A549 treated with CpdA at 1 μM for 4 hours (cell line): ENCODE results near the gene ERF. TPM values are rescaled to one million over a fixed set of nuclear protein-coding genes. Genes with fewer than 3 reads are reported as not detected.

Experiments used
- total RNA-seq: library from RNA; stranded (reverse); fragments of 200-300 nt; extraction: Qiagen RNA extraction; gene quantifications from 5 replicates; pipeline ENCODE4 v1.2.3, GENCODE V29; 2022; ENCODE audit warnings: low read depth

The ERF gene
- 102 to 124 TPM (median 118 TPM) in 5 replicates for total RNA-seq

GRCh38 chr19:42254850-42255765 lies at the start of gene ERF:
Gene ERF (minus strand): TSS chr19:42255128. CDS start chr19:42254999, 129 bp downstream.

DNA sequence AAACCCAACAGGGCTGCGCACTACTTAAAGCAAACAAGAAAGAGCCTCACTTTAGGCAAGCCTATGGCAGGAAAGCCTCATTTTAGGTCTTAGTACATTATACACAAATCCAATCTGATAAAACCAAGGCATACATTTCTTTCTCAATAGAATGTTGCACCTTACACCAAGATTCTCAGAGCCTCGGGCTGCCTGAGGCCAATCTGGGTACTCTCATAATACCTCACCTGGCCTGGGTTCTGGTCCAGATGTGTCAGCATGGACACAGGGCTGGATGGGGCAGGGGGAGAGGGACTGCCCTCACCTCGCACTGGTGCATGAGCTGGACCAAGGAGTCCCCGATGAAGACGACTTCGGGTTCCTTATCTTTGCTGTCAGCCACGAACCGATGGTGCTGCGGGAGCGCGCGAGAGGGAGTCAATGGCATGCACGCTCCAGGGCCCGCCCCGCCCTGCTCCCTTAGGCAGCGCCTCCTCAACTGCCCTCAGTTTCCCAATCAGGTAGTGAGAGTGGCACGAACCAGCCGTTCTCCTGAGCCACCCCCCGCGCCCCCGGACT lies 46.8 kb upstream of the ERF start, which contains the start of gene PRR19:
Gene PRR19 (plus strand): TSS at position 487 of the 558 bp plus-strand sequence. CDS start 7,453 bp downstream, outside the sequence.

DNA sequence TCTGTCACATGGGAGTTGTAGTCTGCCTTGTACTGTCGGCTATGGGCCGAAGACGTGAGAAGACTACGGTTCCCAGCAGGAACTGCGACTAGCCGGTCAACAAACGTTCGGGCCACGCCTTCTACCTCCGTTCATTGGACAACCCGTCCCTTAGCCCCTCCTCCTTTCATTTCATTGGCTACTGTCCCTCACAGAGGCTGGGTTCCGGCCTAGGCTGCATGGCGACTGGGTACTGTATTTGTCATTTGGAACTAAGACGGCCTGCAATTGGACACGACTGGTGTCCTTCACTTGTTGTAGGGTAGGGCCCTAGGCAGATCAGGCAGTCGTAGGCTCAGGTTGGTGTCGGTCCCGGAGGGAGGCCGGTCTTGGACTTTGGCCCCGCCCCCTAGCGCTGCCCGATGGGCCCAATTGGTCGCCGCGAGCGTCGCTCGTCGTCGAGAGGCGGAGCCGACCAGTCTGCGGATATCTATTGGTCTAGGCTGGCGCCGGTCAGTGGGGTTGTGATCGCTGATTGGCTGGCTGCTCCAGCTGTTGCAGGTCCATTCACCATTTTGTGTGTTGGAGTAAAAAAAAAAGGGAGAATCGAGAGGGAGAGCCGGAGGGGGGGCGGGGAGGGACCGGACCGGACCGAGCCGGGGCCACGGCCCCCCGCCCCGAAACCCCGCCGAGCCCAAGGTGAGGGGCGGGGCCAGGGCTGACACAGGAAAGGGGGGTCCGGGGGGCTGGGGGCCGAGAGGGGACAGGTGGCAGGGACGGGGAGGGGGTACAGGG lies 14.0 kb upstream of the ERF start, which contains the start of gene CIC:
Gene CIC (plus strand): TSS at position 549 of the 774 bp plus-strand sequence. CDS start 2,532 bp downstream, outside the sequence.

DNA sequence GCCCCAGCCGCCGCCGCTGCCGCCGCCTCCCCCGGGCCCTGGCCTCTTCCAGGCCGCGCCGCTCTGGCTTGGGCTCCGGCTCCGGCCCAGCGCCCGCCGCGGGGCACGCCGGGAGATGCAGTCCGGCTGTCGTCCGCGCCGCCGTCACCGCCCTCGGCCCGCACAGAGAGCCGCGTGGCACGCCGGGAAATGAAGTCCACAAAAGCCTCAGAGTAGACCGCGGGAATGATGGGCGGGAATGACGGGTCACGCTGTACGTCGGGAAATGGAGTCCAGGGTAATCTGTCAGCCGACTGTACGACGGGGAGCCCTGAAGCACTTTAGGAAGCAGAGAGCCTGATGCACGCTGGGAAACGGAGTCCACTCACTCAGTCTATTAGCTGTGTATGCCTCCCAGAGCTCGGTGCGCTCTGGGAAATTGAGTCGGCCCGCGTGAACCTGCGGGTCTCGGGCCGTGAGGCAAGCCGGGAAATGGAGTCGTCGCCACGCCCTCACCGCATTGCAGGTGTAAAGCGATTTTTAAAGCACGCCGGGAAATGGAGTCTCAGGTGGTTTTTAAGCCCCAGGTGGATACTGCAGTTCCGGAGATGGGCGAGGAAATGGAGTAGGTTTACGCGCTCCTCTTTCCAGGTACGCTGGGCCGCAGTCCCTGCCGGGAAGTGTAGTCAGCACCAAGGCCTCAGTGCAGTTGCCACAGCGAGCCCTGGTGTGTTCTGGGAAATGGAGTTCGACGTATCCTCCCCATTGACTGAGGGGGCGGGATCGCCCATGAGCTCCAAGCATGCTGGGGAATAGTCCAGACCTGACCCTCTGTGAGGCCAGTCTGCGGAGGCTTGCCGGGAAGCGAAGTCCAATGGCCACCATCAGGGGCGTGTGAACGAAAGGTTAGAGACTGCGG lies 12.2 kb downstream of the ERF start, which contains the start of gene GSK3A:
Gene GSK3A (minus strand): TSS at position 91 of the 898 bp plus-strand sequence. CDS start 137 bp downstream, outside the sequence.

DNA sequence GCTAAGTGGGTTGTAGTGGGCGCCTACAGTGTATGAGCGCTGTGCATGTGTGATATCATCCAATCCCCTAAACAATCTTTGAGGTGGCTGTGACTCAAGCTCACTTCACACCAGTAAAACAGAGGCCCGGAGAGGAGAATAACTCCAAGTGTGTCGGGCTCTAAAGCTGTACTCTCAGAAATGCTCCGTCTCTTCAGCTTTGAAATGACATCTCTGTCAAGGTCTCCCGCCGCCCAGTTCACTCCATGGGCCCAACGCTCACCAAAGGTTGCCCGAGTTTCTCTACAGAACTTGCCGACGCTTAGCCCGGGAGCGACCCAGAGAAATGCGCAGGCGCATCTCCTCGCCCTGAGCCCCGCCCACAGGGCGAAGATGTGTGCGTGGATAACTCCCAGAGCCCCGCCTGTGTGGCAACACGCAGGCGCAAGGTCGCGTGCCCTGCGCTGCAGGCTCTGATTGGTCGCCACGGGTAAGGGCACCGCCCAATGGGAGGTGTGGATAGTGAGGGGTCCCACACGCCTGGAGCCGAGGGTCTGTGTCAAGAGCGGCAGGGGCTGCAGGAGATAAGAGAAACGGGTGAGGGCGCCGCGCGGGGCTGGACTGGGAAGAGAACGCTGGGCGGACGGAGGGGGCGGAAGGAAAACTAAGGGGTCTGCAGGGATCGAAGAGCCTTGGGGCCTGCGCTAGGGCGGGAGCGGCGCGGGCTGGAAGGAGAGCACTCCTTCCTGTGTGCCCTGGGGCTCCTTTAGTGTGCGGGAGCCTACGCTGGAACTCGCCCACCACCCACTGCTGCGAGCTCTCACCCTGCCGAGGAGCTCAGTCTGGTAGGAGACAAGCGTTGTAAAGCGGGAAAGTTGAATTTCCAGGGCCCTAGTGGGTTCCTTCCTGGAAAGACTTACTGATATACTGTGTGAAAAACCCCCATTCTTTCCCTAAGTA lies 34.8 kb downstream of the ERF start, which contains the start of gene ZNF526:
Gene ZNF526 (plus strand): TSS at position 501 of the 939 bp plus-strand sequence. CDS start 4,092 bp downstream, outside the sequence.

DNA sequence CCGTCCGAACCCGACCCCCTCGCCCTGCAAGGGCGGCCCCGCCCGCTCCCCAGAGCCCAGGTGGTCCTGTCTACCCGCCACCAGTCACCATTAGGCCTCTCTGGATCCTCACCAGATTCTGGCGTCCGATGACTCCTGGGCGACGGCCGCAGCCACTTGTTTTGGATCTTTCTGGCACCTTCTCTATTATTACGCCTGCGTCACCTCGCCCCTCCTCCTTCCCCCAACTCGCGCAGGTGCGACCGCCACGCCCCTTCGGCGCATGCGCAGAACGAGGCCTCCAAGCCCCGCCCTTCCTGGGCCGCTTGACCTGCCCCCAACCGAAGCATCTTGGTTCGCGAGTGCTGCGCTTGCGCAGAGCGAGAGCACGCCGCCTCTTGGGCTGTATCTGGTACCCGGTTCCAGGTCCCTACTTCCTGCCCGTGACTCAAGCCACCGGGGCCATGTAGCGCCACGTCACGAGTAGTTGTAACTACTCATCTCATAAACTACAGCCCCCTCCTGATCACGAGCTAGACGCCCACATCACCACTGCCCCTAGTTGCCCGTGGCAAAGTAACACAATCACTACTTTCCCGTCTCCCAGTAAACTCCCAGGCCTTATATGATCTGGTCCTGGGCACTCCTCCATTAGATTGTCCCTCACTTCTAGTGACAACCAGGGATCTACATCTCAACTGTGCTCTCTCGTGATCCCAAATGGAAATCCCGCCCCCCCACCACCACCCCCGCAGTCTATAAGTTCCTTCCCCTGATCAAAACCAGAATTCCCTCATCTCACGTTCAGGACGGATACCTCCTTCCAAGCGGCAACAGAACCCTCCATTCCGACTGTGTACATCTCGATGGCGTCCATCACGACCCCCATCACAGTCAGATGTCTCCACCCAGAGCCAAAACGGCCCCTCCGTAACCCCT lies 37.1 kb downstream of the ERF start, which contains the start of gene DEDD2:
Gene DEDD2 (minus strand): TSS at position 158 of the 918 bp plus-strand sequence. CDS start 670 bp downstream, outside the sequence.

Other genes starting within 250 kb of the ERF start
- 0.42 to 0.93 TPM (median 0.57 TPM) in 5 replicates for gene GRIK5, start 184.9 kb downstream of the ERF start, total RNA-seq
- 27.9 to 38.6 TPM (median 37.0 TPM) in 5 replicates for gene ZNF574, start 179.0 kb downstream of the ERF start, total RNA-seq
- gene POU2F2, start 122.7 kb downstream of the ERF start, total RNA-seq = 0.27 to 0.55 TPM (median 0.48 TPM) in 5 replicates
- gene DEDD2, start 37.5 kb downstream of the ERF start, total RNA-seq = 66.5 to 111 TPM (median 94.6 TPM) in 5 replicates
- 18.5 to 20.5 TPM (median 19.3 TPM) in 5 replicates for gene ZNF526, start 34.8 kb downstream of the ERF start, total RNA-seq
- 109 to 175 TPM (median 164 TPM) in 5 replicates for gene GSK3A, start 12.5 kb downstream of the ERF start, total RNA-seq
- 52.2 to 70.3 TPM (median 58.4 TPM) in 5 replicates for gene CIC, start 14.1 kb upstream of the ERF start, total RNA-seq
- 3.6 to 4.9 TPM (median 4.5 TPM) in 5 replicates for gene PRR19, start 47.0 kb upstream of the ERF start, total RNA-seq
- 131 to 157 TPM (median 139 TPM) in 5 replicates for gene PAFAH1B3, start 47.5 kb upstream of the ERF start, total RNA-seq
- 3.0 to 3.9 TPM (median 3.5 TPM) in 5 replicates for gene TMEM145, start 58.2 kb upstream of the ERF start, total RNA-seq
- 21.6 to 29.0 TPM (median 24.4 TPM) in 5 replicates for gene MEGF8, start 70.5 kb upstream of the ERF start, total RNA-seq
- gene CNFN, start 135.2 kb upstream of the ERF start, total RNA-seq = 39.7 to 50.8 TPM (median 46.1 TPM) in 5 replicates
- gene LIPE, start 172.3 kb upstream of the ERF start, total RNA-seq = 1.6 to 3.1 TPM (median 2.3 TPM) in 5 replicates
- 0.07 to 0.12 TPM in 2 of 5 replicates, not detected in the others for gene CXCL17, start 187.8 kb upstream of the ERF start, total RNA-seq